Stimulated activated CD8-positive, alpha-beta memory T cell treated with anti-CD3 and anti-CD28 coated beads, Interleukin-7, amount 100 ng/mL, for 1 hour (primary cell): ENCODE data around the gene WDR47.
A peak's percentile ranks its signal among the peaks of the same experiment; 100 is the strongest.
"Not testable (repeated sequence)": the region's sequence is repeated elsewhere in the genome, so short reads cannot be mapped to it uniquely, and the experiment has no call there.

Experiments used
- DNase-seq, 2 donors: peaks; one replicate each; pipeline ENCODE4 v3.0.0-alpha.2; 2020; ENCODE audit warnings: low read depth in 2 of 2

The WDR47 gene

DNA sequence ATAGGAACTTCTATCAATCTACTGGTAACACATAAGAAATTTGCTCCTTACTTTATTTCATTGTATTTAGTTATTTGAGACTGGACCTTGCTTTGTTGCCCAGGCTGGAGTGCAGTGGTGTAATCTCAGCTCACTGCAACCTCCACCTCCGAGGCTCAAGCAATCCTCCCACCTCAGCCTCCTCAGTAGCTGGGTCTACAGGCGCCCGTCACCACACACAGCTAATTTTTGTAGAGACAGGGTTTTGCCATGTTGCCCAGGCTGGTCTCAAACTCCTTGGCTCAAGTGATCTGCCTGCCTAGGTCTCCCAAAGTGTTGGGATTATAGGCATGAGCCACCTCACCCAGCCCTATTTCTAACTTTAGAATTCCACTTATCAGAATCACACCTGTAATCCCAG lies 10.2 kb upstream of the WDR47 start:
- not testable (repeated sequence) for DNase-seq

GRCh38 chr1:109050228-109050995 lies 8.5 kb upstream of the WDR47 start:
- DNase-seq = no peak

DNA sequence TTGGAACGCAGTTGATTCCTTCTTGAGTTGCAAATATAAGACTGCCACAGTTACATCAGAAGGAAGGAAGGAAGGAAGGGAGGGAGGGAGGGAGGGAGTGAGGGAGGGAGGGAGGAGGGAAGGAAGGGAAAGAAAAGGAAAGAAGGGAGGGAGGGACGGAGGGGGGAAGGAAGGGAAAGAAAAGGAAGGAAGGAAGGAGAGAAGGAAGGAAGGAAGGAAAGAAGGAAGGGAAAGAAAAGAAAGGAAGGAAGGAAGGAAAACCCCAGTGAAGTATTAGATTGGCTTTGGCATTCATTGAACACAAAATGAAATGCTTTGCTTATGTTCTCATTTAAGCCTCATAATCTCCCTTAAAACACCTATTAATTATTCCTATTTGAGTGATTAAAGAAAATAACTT lies 6.4 kb upstream of the WDR47 start:
- no peak for DNase-seq

DNA sequence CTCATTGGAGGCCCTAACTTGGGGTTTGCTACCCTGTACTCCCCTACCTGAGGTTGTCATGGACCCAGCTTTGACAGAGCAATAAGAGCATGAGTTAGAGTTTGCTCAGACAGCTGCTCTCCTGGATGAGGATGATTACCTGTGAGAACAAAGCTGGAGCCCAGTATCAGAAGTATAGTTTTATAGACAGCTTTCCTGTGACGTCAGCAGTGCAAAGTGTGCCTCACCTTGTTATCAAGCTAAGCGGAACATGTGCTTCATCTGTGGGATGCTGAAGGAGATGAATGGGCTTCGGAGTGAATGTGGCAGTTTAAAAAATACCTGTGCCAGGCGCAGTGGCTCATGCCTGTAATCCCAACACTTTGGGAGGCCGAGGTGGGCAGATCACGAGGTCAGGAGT lies 5.4 kb upstream of the WDR47 start:
- no peak for DNase-seq

GRCh38 chr1:109046671-109047070 lies 4.8 kb upstream of the WDR47 start:
- DNase-seq = no peak

DNA sequence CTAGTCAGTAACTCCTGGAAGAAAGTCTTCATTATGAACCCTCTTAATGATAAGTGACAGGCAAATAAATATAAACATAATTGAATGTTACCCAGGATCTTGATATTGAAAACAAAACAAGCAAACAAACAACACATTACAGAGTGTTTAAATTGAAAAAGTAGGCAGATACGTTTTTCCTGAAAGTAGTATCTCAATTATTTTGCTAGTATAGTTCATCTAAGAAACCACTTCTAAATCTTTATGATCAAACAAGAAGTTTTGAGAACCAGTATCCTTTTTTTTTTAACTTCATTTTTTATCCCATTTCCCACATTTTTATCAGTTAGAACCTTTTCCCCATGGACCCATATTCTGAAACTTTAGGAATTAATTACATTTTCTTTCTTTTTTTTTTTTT lies 3.7 kb upstream of the WDR47 start:
- DNase-seq = no peak

GRCh38 chr1:109040989-109041620 lies 797 bp downstream of the WDR47 start:
- DNase-seq = peak in 1 of 2 donors; percentile 13

DNA sequence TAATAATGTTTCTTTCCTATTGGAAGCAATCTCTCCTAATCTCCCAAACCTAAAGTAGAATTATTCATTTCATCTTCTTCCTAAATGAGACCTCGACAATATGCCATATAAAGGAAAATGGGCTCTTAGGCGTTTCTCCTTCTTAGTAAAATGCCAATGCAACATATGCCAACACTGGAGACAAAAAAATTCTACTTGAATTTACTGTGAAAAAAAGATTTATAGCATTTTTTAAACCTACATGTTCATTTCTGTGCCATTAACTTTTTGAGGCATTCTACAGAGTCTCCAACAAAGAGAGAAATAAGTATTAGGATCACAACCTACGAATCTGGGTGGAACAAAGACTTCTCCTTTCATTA lies 1.3 kb downstream of the WDR47 start:
- DNase-seq = no peak

DNA sequence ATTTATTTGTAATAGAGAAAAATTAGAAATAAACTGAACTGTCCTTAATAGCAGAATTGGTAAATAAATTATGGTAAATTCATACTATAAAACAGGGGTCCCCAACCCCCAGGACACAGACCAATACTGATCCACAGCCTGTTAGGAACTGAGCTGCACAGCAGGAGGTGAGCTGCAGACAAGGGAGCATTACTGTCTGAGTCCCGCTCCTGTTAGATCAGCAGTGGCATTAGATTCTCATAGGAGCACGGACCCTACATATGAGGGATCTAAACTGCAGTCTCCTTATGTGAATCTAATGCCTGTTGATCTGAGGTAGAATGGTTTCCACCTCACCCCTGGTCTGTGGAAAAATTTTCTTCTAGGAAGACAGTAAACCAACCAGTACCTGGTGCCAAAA lies 7.5 kb downstream of the WDR47 start:
- DNase-seq = no peak

DNA sequence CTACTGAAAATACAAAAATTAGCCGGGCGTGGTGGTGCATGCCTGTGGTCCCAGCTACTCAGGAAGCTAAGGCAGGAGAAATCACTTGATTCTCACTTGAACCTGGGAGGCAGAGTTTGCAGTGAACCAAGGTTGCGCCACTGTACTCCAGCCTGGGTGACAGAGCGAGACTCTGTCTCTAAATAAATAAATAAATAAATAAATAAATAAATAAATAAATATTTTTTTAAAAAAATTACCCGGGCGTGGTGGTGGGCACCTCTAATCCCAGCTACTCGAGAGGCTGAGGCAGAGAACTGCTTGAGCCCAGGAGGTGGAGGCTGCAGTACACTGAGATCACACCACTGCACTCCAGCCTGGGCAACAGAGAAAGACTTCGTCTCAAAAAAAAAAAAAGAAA lies 12.4 kb downstream of the WDR47 start:
- not testable (repeated sequence) for DNase-seq

DNA sequence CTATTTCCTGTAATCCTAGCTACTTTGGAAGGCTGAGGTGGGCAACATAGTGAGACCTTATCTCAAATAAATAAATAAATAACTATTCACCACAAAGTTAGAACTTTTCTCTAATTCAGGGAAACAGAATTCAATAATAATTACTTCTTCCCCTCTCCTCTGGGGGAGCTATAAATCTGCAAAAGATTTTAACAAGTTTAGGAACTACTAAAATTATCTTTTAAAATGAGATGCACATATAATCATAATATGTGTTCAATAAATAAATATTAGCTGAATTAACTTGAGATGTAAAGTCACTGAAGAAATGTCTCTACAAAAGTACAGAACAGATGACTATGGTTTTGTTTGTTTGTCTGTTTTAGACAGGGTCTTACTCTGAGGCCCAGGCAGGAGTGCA lies 14.1 kb downstream of the WDR47 start:
- no peak for DNase-seq

GRCh38 chr1:109025694-109026093 lies 16.2 kb downstream of the WDR47 start:
- no peak for DNase-seq

GRCh38 chr1:109024646-109025045 lies 17.3 kb downstream of the WDR47 start:
- no peak for DNase-seq

DNA sequence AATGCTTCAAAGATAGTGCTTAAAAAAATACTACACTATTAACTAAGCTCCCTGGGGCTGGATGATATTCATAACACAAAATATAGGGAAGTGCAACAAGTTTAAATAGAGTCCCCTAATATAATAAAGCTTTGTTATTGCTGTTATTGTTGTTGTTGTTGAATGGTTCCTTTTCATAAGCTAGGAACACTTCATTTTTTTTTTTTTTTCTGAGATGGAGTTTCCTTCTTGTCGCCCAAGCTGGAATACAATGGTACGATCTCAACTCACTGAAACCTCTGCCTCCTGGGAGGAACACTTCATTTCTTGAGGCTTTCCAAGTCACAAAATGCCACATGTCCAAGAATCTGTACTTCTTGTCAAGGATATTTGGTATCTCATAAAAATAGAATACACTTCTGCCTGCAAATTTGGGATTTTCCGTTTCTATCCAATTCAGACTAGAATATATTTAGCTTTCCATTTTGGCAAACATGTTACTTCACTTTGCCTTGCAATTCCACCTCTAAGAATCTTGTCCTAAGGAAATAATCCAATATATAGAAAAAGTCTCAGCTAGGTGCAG lies 21.1 kb downstream of the WDR47 start:
- no peak for DNase-seq

- DNase-seq = not testable (repeated sequence)
Observed at GRCh38 chr1:109017719-109018118, 24.2 kb downstream of the WDR47 start.

DNA sequence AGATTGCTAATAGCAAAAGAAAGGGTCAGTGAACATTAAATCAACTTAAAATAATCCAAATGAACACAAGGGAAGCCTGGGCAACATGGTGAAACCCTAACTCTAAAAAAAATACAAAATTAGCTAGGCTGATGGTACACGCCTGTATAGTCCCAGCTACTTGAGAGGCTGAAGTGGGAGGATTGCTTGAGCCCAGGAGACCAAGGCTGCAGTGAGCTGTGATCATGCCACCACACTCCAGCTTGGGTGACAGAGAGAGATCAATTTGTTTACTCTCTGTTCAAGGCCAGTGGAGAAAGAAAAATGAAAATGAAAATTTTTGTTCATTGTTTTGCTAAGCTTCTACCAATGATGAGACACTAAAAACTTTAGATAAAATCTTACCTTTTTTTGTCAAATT lies 24.8 kb downstream of the WDR47 start:
- DNase-seq = no peak

DNA sequence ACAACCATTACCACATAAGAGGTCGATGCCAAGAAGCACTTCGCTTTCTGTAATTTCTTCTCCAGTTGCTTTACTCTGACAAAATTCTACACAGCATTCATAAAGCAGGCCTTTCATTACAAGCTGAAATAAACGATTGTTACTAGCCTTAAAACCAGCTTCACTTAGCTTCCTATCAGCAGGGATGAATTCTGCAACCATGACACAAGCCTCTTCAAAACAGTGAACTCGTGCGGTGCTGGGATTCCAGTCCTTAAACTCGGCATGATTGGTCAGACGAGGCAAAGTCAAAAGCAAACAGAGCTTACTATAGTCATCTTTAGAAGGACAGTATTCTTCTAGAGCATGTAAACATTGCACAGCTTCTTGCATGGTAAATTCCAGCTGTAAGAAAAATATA lies 30.6 kb downstream of the WDR47 start:
- no peak for DNase-seq

DNA sequence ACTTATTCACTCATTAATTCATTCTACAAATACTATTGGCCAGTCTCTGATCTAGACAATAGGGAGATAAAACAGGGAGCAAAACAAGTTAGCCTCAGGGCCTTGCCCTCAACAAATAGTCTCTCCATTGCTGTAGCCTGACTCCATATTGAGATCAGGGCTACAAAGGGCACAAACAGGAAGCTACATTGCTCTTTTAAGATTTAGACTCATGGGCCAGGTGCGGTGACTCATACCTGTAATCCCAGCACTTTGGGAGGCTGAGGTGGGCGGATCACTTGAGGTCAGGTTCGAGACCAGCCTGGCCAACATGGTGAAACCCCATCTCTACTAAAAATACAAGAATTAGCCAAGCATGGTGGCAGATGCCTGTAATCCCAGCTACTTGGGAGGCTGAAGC lies 45.3 kb downstream of the WDR47 start:
- not testable (repeated sequence) for DNase-seq

- DNase-seq = no peak
Observed at GRCh38 chr1:108983114-108983513, 58.8 kb downstream of the WDR47 start.

- no peak for DNase-seq
Observed at GRCh38 chr1:108976658-108977057, 65.2 kb downstream of the WDR47 start.

- DNase-seq = no peak
Observed at GRCh38 chr1:108972951-108973350, 69.0 kb downstream of the WDR47 start.

- DNase-seq = no peak
Observed at GRCh38 chr1:108969346-108969745, 72.6 kb downstream of the WDR47 start.

GRCh38 chr1:108963052-108963686 lies 78.7 kb downstream of the WDR47 start, which contains the start of gene CLCC1:
TSS of gene CLCC1 (minus strand) at chr1:108963484. CDS start at chr1:108950437, 13,047 bp downstream.
- DNase-seq = peak; percentile 68 to 77
